Midbrain (tissue), 1 donor: ENCODE results near the gene C1QTNF3.

Source experiments
- DNase-seq: peaks from one replicate; lab custom pipeline; 2025; lab: John Stamatoyannopoulos, UW

The C1QTNF3 gene

GRCh38 chr5:33997331-33997983, 45.6 kb downstream of the C1QTNF3 start:
- DNase-seq, result peak; percentile 76

- no peak for DNase-seq
Observed at GRCh38 chr5:33995865-33996264, 47.1 kb downstream of the C1QTNF3 start.

- DNase-seq, result no peak
Observed at GRCh38 chr5:33994845-33995244, 48.2 kb downstream of the C1QTNF3 start.

- DNase-seq, result no peak
Observed at GRCh38 chr5:33992864-33993263, 50.1 kb downstream of the C1QTNF3 start.

GRCh38 chr5:33985447-33985846, 57.6 kb downstream of the C1QTNF3 start:
- no peak for DNase-seq

- DNase-seq, result no peak
Observed at GRCh38 chr5:33984671-33985124, 58.3 kb downstream of the C1QTNF3 start, which contains the start of gene SLC45A2. Gene SLC45A2, minus strand, starts transcription at chr5:33984693. Its CDS starts 110 bp downstream, at chr5:33984583.

GRCh38 chr5:33984178-33984577, 58.8 kb downstream of the C1QTNF3 start:
- no peak for DNase-seq

GRCh38 chr5:33981408-33982162, 61.4 kb downstream of the C1QTNF3 start:
- DNase-seq, result no peak

- no peak for DNase-seq
Observed at GRCh38 chr5:33980030-33980429, 63.0 kb downstream of the C1QTNF3 start.

GRCh38 chr5:33978306-33978705, 64.7 kb downstream of the C1QTNF3 start:
- no peak for DNase-seq

GRCh38 chr5:33976307-33976706, 66.7 kb downstream of the C1QTNF3 start:
- no peak for DNase-seq

GRCh38 chr5:33975852-33976251, 67.2 kb downstream of the C1QTNF3 start:
- no peak for DNase-seq

GRCh38 chr5:33973271-33973670, 69.7 kb downstream of the C1QTNF3 start:
- no peak for DNase-seq

- DNase-seq, result peak; percentile 5
Observed at GRCh38 chr5:33969572-33970452, 73.2 kb downstream of the C1QTNF3 start.

GRCh38 chr5:33968211-33969005, 74.6 kb downstream of the C1QTNF3 start:
- DNase-seq, result no peak
